ENCODE results near the gene TMEM208.

TMEM208 gene

GRCh38 chr16:67191995-67192681 lies 34.8 kb upstream of the TMEM208 start, which contains the start of gene E2F4:
E2F4 (plus strand) TSS chr16:67192155; CDS start chr16:67192228, 73 bp downstream.
- DNase-seq: peak; percentile 71

GRCh38 chr16:67192781-67193361 lies 34.1 kb upstream of the TMEM208 start:
- DNase-seq: no peak

GRCh38 chr16:67193536-67193935 lies 33.4 kb upstream of the TMEM208 start:
- no peak for DNase-seq

DNA sequence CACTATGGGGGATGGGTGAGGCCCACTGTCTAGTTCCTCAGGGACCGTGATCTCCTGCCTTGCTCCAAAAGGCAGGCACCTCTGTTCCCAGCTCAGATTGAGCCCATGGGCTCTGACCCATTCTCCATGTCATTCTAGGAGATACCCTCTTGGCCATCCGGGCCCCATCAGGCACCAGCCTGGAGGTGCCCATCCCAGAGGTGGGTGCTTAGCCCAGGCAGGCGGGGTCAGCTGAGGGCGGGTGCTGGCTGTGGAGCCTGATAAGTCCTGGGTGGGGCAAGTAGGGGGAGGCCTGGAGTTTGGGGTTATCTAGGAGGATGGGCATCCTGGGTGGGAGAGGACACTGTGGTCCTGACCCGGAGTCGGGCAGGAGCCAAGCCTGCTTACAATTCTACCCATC lies 32.7 kb upstream of the TMEM208 start:
- no peak for DNase-seq

GRCh38 chr16:67195676-67196075 lies 31.3 kb upstream of the TMEM208 start:
- DNase-seq: no peak

- no peak for DNase-seq
Observed at GRCh38 chr16:67196881-67197280, 30.0 kb upstream of the TMEM208 start.

GRCh38 chr16:67197704-67198103 lies 29.2 kb upstream of the TMEM208 start:
- DNase-seq: no peak

DNA sequence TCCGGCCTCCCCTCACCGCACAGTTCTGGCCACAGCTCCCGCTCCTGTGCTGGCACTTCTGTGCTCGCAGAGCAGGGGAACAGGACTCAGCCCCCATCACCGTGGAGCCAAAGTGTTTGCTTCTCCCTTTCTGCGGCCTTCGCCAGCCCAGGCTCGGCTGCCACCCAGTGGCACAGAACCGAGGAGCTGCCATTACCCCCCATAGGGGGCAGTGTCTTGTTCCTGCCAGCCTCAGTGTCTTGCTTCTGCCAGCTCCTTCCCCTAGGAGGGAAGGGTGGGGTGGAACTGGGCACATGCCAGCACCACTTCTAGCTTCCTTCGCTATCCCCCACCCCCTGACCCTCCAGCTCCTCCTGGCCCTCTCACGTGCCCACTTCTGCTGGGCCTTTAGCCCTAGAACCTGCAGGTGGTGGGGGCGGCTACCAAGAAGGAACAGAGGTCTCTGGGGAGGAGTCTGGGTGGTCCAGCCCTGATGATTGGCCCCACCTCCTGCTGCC lies 28.6 kb upstream of the TMEM208 start:
- peak; percentile 49 for DNase-seq

DNA sequence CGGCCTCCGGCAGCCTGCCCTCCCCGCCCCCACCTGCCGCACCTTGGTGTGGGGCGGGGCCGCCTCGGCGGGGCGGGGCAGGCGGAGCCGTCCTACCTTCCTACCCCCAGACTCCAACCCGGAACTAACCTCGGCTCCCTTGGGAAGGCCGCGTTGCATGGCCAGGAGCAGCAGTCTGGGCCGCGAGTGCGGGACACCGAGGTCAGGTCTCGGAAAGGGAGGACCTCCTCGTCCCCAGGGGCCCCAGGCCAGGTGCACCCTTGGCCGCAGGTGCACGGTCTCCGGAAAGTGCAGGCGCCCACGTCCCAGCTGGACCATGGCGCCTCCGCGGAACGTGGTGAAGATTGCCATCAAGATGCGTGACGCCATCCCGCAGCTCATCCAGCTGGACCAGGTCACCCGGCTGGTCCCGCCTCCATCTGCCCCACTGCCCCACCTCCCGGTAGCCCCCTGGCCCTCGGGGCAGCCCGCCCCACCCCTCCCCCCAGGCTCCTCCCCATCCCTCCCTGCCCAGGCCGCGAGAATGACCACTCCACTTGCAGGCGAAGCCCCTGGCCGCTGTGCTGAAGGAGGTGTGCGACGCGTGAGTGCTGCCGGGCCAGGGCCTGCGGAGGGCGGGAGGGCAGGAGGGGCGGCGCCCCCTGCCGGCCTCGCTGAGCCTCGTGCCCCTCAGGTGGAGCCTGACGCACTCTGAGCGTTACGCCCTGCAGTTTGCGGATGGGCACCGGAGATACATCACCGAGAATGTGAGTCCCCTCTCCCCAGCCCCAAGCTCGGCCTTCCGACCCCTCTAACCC lies 27.7 kb upstream of the TMEM208 start, which contains the start of gene ELMO3:
ELMO3 (plus strand) TSS at position 121 of the 797 bp plus-strand sequence; CDS start at position 317, 196 bp downstream.
- no peak for DNase-seq

- DNase-seq: no peak
Observed at GRCh38 chr16:67199808-67200198, 27.1 kb upstream of the TMEM208 start.

- no peak for DNase-seq
Observed at GRCh38 chr16:67200491-67200890, 26.4 kb upstream of the TMEM208 start.

DNA sequence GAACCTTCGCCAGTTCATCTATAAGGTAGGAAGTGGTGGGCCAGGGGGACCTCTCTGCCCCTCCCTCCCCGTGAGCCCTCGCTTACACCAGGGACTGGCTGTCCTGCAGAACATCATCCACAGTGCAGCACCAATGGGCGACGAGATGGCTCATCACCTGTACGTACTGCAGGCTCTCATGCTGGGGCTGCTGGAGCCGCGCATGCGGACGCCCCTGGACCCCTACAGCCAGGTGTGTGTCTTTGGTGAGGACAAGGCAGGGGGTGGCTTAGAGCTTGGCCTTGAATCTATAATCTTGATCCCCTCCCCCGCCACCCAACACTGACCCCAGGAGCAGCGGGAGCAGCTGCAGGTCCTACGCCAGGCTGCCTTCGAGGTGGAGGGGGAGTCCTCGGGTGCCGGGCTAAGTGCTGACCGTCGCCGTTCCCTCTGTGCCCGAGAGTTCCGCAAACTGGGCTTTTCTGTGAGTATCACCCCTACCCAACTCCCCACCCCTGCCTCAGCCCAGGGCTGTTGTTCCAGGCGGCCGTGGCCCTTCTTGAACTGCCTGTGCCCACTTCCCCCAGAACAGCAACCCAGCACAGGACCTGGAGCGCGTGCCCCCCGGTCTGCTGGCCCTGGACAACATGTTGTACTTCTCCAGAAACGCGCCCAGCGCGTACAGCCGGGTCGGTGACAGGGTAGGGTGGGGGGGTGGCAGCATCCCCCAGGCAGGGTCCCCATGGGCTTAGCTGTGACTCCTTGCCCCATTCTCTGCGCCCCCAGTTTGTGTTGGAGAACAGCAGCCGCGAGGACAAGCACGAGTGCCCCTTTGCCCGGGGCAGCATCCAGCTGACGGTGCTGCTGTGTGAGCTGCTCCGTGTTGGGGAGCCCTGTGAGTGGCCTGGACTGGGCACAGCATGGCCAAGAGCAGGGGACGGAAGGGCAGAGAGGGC lies 25.3 kb upstream of the TMEM208 start:
- no peak for DNase-seq

- no peak for DNase-seq
Observed at GRCh38 chr16:67202426-67202825, 24.5 kb upstream of the TMEM208 start.

DNA sequence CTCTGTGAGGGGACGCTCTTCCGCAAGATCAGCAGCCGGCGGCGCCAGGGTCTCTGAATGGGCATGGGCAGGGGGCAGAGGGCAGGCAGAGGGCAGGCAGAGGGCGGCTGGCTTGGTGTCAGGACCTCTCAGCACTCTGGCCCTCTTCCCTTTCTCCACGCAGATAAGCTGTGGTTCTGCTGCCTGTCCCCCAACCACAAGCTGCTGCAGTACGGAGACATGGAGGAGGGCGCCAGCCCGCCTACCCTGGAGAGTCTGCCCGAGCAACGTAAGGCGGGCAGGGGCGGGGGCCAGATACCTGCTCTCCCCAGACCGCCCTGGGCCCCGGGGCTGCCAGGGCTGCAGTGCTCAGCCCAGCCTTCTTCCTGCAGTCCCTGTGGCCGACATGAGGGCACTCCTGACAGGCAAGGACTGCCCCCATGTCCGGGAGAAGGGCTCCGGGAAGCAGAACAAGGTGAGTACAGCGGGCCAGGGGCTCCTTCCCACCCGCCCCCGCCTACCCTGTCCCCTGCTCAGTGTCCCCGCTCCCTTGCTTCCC lies 23.9 kb upstream of the TMEM208 start:
- no peak for DNase-seq

DNA sequence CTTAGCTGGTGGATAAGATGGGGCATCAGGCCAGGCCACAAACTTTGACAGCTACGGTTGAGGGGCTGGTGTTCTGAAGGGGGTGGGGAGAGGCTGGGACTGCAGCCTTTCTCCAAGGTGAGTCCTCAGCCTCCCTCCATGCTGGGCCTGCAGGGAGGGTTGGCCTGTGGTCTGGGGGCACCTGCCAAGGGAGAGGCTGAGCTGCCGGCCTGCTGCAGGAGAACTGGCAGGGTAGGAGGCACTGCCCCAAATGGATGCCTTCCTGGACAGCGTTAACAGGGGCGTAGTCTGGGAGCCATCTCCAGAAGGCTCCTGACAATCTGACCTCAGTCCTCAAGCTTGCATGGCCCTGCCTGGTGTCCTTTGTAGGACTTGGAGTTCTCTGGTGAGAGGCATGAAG lies 22.9 kb upstream of the TMEM208 start:
- DNase-seq: no peak

GRCh38 chr16:67206129-67206837 lies 20.6 kb upstream of the TMEM208 start:
- DNase-seq: no peak

- DNase-seq: no peak
Observed at GRCh38 chr16:67206838-67207248, 20.1 kb upstream of the TMEM208 start.

DNA sequence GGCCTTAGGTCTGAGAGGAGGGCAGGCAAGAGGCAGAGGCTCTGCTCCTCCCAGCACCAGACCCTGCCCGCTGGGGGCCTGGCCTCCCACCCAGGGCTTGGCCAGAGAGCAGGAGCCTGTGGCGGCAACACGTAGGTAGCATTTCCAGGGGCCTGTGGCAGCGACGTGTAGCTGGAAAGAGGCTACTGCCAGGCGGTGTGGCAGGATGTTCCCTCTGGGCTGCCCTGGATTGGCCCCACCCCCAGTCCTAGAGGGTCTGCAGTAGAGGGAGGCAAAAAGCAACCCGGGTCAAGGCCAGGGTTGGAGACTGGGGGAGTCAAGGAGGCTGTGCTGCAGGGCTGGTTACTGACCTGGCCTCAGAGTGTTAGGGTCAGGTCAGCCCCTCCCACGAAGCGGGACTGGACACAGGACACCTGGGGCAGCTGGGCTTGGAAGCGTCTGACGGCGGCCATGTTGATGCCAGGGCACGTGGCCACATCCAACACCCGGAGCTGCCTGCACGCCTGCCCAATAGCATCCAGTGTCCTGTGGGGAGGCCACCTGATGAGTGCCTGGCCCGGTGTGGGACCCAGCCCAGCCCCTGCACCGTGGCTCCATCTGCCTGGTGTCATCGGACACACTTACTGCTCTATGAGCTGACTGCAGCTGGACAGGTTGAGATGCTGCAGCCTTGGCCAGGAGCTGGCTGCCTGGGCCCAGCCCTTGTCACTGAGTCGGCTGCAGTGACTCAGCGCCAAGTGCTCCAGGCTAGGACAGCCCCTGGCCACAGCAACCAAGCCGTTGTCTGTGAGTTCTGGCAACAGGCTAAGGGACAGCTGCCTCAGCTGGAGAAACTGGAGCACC lies 19.5 kb upstream of the TMEM208 start:
- DNase-seq: no peak

- no peak for DNase-seq
Observed at GRCh38 chr16:67208154-67208896, 18.6 kb upstream of the TMEM208 start.

GRCh38 chr16:67209565-67209964 lies 17.4 kb upstream of the TMEM208 start:
- DNase-seq: no peak

Data from DMS 273 treated with DMSO at 0.1 percent for 48 hours (cell line).